Measurements from ENCODE around the gene FCN1.

- no peak for TF ChIP-seq FOXA1 (IDR thresholded peaks at IDR 0.05; ENCODE audit: borderline replicate concordance)
- TF ChIP-seq FOS (IDR thresholded peaks at IDR 0.05; ENCODE audit: extremely low read depth, insufficient read length): no peak
- no peak for TF ChIP-seq TAF1 (IDR thresholded peaks at IDR 0.05; ENCODE audit: control insufficient read depth, extremely low read depth, insufficient read depth, low read length, severe bottlenecking)
- no peak for TF ChIP-seq REST (IDR thresholded peaks at IDR 0.05; ENCODE audit: borderline replicate concordance)
- no peak for TF ChIP-seq REST (CRISPR knock-in tag; IDR thresholded peaks at IDR 0.05; ENCODE audit: low read depth)
- no peak for TF ChIP-seq ZNF354B (CRISPR knock-in tag; IDR thresholded peaks at IDR 0.05)
- no peak for TF ChIP-seq ZNF384 (IDR thresholded peaks at IDR 0.05; ENCODE audit: low read depth, low read length)
- no peak for TF ChIP-seq GABPA (tag; conservative IDR thresholded peaks at IDR 0.05; ENCODE audit: low read depth)
- no peak for TF ChIP-seq CTCF (IDR thresholded peaks at IDR 0.05 in 2 of 3, conservative IDR thresholded peaks at IDR 0.05 in 1 of 3; ENCODE audit: insufficient read depth in 2 of 3, low read depth in 1 of 3, low read length in 3 of 3)
- TF ChIP-seq POU5F1 (IDR thresholded peaks at IDR 0.05; ENCODE audit: borderline replicate concordance, low read depth, low read length, partially characterized antibody): no peak
These were observed 31.2 kb downstream of the FCN1 start for GRCh38 chr9:134886413-134886913.
